Large intestine (tissue), 3 donors: ENCODE results near the gene HCN2. TPM values are rescaled to one million over a fixed set of nuclear protein-coding genes. Genes with fewer than 3 reads are reported as not detected.

Source experiments
- DNase-seq, 2 donors: peaks; one replicate each; pipeline versions ENCODE4 v3.0.0 to v3.0.0-alpha.2; 2013
- H3K27ac ChIP-seq: one replicate; pipeline ENCODE4 v1.5.1; 2013; ENCODE audit warnings: low read length
- H3K27me3 ChIP-seq: 2 replicates; pipeline ENCODE4 v1.6.1; 2013; ENCODE audit warnings: low read length; ENCODE audit not compliant: control insufficient read depth, insufficient read depth
- H3K36me3 ChIP-seq: 2 replicates; pipeline ENCODE4 v1.6.1; 2013; ENCODE audit warnings: low read length; ENCODE audit not compliant: control insufficient read depth, insufficient read depth
- H3K4me1 ChIP-seq: one replicate; pipeline ENCODE4 v1.6.1; 2013; ENCODE audit warnings: low read length; ENCODE audit not compliant: control insufficient read depth, insufficient read depth
- H3K4me3 ChIP-seq: one replicate; pipeline ENCODE4 v1.5.1; 2013; ENCODE audit warnings: low read length
- H3K9me3 ChIP-seq: one replicate; pipeline ENCODE4 v1.6.1; 2013; ENCODE audit warnings: mild to moderate bottlenecking, low read depth, low read length, moderate library complexity; ENCODE audit not compliant: control insufficient read depth
- WGBS: methylation state at CpG from one replicate; pipeline ENCODE4 v1.1.5; 2013; ENCODE audit warnings: low lambda C conversion rate; ENCODE audit not compliant: insufficient coverage; 5-methylcytosine and 5-hydroxymethylcytosine counted together
- polyA plus RNA-seq: library from polyadenylated mRNA; unstranded; fragments of 120-200 nt; gene quantifications from one replicate; pipeline ENCODE4 v1.2.1, GENCODE V29; 2013

Gene HCN2
- polyA plus RNA-seq, 1 donor = 0.76 TPM

- no peak overlapping the region for H3K27ac ChIP-seq
- no peak for DNase-seq
- H3K4me3 ChIP-seq = no peak overlapping the region
- peaks cover 2% of the 10 kb centered on the region for H3K4me1 ChIP-seq
- H3K36me3 ChIP-seq = no peaks in the 10 kb centered on the region
- H3K9me3 ChIP-seq = peaks cover 8% of the 10 kb centered on the region
- H3K27me3 ChIP-seq = peaks cover 3% of the 10 kb centered on the region
- 75% methylated on average over 5 of the region's 20 CpGs for WGBS
Observed at GRCh38 chr19:554817-555216, 34.9 kb upstream of the HCN2 start.

GRCh38 chr19:555474-555808, 34.2 kb upstream of the HCN2 start:
- Histone ChIP-seq H3K36me3 (no peaks in the 10 kb centered on the region), H3K4me1 (peaks cover 2% of the 10 kb centered on the region), H3K9me3 (peaks cover 4% of the 10 kb centered on the region), H3K27me3 (peaks cover 3% of the 10 kb centered on the region), H3K27ac (no peak overlapping the region), H3K4me3 (no peak overlapping the region)
- no CpG with 5 or more reads among the region's 14 CpGs for WGBS
- DNase-seq = no peak

GRCh38 chr19:556611-557382, 32.9 kb upstream of the HCN2 start:
- no peak for DNase-seq
- H3K27me3 ChIP-seq = no peaks in the 10 kb centered on the region
- no CpG with 5 or more reads among the region's 31 CpGs for WGBS
- peaks cover 2% of the 10 kb centered on the region for H3K4me1 ChIP-seq
- no peak overlapping the region for H3K27ac ChIP-seq
- H3K36me3 ChIP-seq = no peaks in the 10 kb centered on the region
- no peak overlapping the region for H3K4me3 ChIP-seq
- peaks cover 7% of the 10 kb centered on the region for H3K9me3 ChIP-seq

- no peaks in the 10 kb centered on the region for H3K27me3 ChIP-seq
- WGBS = 76% methylated on average over 3 of the region's 21 CpGs
- H3K4me1 ChIP-seq = peaks cover 2% of the 10 kb centered on the region
- H3K4me3 ChIP-seq = no peak overlapping the region
- H3K27ac ChIP-seq = peak overlapping the region; percentile 33
- DNase-seq = peak in 1 of 2 donors; percentile 20
- no peaks in the 10 kb centered on the region for H3K36me3 ChIP-seq
- H3K9me3 ChIP-seq = peaks cover 2% of the 10 kb centered on the region
Observed at GRCh38 chr19:558770-559439, 30.8 kb upstream of the HCN2 start.

- no peak overlapping the region for H3K27ac ChIP-seq
- no peak for DNase-seq
- H3K4me3 ChIP-seq = no peak overlapping the region
- H3K36me3 ChIP-seq = no peaks in the 10 kb centered on the region
- H3K27me3 ChIP-seq = no peaks in the 10 kb centered on the region
- H3K9me3 ChIP-seq = peaks cover 2% of the 10 kb centered on the region
- no CpG with 5 or more reads among the region's 12 CpGs for WGBS
- H3K4me1 ChIP-seq = peaks cover 2% of the 10 kb centered on the region
Observed at GRCh38 chr19:560121-560520, 29.6 kb upstream of the HCN2 start.

GRCh38 chr19:566403-566802, 23.3 kb upstream of the HCN2 start:
- WGBS = no CpG with 5 or more reads among the region's 19 CpGs
- Histone ChIP-seq H3K4me1 (no peaks in the 10 kb centered on the region), H3K4me3 (no peak overlapping the region), H3K36me3 (no peaks in the 10 kb centered on the region), H3K9me3 (no peaks in the 10 kb centered on the region), H3K27me3 (no peaks in the 10 kb centered on the region), H3K27ac (peak overlapping the region; percentile 60)
- peak in 1 of 2 donors; percentile 37 for DNase-seq

- Histone ChIP-seq H3K27ac (peak overlapping the region; percentile 60), H3K9me3 (no peaks in the 10 kb centered on the region)
Observed at GRCh38 chr19:566844-567243, 22.8 kb upstream of the HCN2 start.

GRCh38 chr19:567296-567900, 22.3 kb upstream of the HCN2 start:
- no peak overlapping the region for H3K4me3 ChIP-seq
- H3K27ac ChIP-seq = peak overlapping the region; percentile 60
- no peaks in the 10 kb centered on the region for H3K36me3 ChIP-seq
- DNase-seq = no peak
- H3K27me3 ChIP-seq = no peaks in the 10 kb centered on the region
- no peaks in the 10 kb centered on the region for H3K4me1 ChIP-seq
- no CpG with 5 or more reads among the region's 22 CpGs for WGBS
- H3K9me3 ChIP-seq = no peaks in the 10 kb centered on the region

More at GRCh38 chr19:566844-567243, 22.8 kb upstream of the HCN2 start:
- Histone ChIP-seq H3K4me3 (no peak overlapping the region), H3K36me3 (no peaks in the 10 kb centered on the region), H3K4me1 (no peaks in the 10 kb centered on the region), H3K27me3 (no peaks in the 10 kb centered on the region)
- WGBS = 92% methylated on average over 2 of the region's 16 CpGs
- DNase-seq = no peak

GRCh38 chr19:570251-570686, 19.4 kb upstream of the HCN2 start:
- Histone ChIP-seq H3K27ac (no peak overlapping the region), H3K27me3 (no peaks in the 10 kb centered on the region), H3K36me3 (no peaks in the 10 kb centered on the region), H3K4me3 (no peak overlapping the region), H3K9me3 (no peaks in the 10 kb centered on the region), H3K4me1 (peaks cover 9% of the 10 kb centered on the region)
- DNase-seq = no peak
- WGBS = no CpG with 5 or more reads among the region's 25 CpGs

- H3K36me3 ChIP-seq = no peaks in the 10 kb centered on the region
- WGBS = no CpG with 5 or more reads among the region's 45 CpGs
Observed at GRCh38 chr19:570937-571565, 18.6 kb upstream of the HCN2 start.

More at GRCh38 chr19:570937-571565, 18.6 kb upstream of the HCN2 start:
- peaks cover 15% of the 10 kb centered on the region for H3K4me1 ChIP-seq
- no peaks in the 10 kb centered on the region for H3K9me3 ChIP-seq
- DNase-seq = peak; percentile 39 to 79
- H3K27ac ChIP-seq = peak overlapping the region; percentile 96
- H3K4me3 ChIP-seq = peak overlapping the region; percentile 71
- H3K27me3 ChIP-seq = no peaks in the 10 kb centered on the region
